ENCODE measurements around the gene BYSL.
A peak's percentile ranks its signal among the peaks of the same experiment; 100 is the strongest.

Gene BYSL

DNA sequence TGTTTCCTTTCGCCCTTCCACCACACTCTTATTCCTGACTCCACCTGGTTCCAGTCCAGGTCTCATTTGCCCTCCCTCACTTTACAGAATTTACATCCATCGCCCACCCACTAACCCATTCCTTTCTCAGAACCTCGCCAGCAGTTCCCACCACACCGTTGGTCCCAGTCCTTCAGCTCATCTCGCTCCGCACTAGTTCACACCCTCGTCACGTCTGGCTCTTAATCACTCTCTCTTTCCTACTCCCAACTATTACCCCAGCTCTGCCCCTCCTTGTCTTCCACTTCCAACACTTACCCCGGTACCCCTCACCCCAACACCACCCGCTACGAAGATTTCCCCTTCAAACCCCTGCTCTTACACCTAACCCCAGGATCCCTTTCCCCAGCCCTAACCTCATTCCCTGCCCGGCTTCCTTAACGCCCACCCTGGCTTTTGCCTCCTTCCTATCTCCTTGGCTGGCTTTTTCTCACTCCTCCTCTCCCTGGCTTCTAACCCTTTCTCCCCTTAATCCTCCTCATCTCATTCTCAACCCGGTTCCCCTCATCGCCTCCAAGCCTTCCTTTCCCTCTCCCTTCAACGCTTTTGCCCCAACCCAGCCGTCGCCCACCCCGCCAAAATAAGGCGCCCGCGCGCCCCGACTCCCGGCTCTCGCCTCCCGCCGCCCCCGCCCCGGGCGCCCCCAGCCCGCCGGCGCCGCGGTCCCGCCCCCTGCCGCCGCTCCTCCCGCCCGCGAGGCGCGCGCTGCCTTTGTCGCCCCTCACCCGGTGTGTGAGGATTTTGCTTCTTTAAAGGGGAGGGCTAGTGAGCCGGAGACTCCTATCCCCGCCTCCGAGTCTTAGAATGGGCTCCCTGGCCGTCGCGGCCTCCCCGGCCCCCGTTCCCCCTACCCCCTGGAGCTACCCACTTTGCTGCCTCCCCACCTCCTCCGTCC lies 26.7 kb upstream of the BYSL start:
- Histone ChIP-seq H3K4me2 (ENCODE audit: low read length) (peak overlapping the region; percentile 99), H3K4me3 (ENCODE audit: low read length) (peak overlapping the region; percentile 93), H3K9me2 (replicated peaks; ENCODE audit: control insufficient read depth, low read length) (no peaks in the 10 kb centered on the region), H3F3A (ENCODE audit: control insufficient read depth, insufficient read depth) (peaks cover 3% of the 10 kb centered on the region; the same call in 1 of the 2 replicates), H3K27me3 (ENCODE audit: control insufficient read depth, low read length) (no peaks in the 10 kb centered on the region), H3K4me1 (ENCODE audit: control insufficient read depth, low read length) (peaks cover 31% of the 10 kb centered on the region), H3K9me3 (ENCODE audit: control insufficient read depth, insufficient read depth, low read length) (no peaks in the 10 kb centered on the region), H3K27ac (ENCODE audit: low read depth, low read length) (no peak overlapping the region), H3K79me2 (ENCODE audit: control insufficient read depth, low read length) (peaks cover 34% of the 10 kb centered on the region), H3K36me3 (ENCODE audit: control insufficient read depth, low read length) (no peaks in the 10 kb centered on the region), H4K20me1 (ENCODE audit: control insufficient read depth, insufficient read depth, low read depth, low read length) (no peaks in the 10 kb centered on the region)
- TF ChIP-seq, protein P1, sequence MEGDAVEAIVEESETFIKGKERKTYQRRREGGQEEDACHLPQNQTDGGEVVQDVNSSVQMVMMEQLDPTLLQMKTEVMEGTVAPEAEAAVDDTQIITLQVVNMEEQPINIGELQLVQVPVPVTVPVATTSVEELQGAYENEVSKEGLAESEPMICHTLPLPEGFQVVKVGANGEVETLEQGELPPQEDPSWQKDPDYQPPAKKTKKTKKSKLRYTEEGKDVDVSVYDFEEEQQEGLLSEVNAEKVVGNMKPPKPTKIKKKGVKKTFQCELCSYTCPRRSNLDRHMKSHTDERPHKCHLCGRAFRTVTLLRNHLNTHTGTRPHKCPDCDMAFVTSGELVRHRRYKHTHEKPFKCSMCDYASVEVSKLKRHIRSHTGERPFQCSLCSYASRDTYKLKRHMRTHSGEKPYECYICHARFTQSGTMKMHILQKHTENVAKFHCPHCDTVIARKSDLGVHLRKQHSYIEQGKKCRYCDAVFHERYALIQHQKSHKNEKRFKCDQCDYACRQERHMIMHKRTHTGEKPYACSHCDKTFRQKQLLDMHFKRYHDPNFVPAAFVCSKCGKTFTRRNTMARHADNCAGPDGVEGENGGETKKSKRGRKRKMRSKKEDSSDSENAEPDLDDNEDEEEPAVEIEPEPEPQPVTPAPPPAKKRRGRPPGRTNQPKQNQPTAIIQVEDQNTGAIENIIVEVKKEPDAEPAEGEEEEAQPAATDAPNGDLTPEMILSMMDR (IDR thresholded peaks at IDR 0.05; ENCODE audit: low read depth, low read length, poor library complexity, severe bottlenecking), result no peak
- TF ChIP-seq EZH2phosphoT487 (IDR thresholded peaks at IDR 0.05; ENCODE audit: borderline replicate concordance, low read length), result no peak

DNA sequence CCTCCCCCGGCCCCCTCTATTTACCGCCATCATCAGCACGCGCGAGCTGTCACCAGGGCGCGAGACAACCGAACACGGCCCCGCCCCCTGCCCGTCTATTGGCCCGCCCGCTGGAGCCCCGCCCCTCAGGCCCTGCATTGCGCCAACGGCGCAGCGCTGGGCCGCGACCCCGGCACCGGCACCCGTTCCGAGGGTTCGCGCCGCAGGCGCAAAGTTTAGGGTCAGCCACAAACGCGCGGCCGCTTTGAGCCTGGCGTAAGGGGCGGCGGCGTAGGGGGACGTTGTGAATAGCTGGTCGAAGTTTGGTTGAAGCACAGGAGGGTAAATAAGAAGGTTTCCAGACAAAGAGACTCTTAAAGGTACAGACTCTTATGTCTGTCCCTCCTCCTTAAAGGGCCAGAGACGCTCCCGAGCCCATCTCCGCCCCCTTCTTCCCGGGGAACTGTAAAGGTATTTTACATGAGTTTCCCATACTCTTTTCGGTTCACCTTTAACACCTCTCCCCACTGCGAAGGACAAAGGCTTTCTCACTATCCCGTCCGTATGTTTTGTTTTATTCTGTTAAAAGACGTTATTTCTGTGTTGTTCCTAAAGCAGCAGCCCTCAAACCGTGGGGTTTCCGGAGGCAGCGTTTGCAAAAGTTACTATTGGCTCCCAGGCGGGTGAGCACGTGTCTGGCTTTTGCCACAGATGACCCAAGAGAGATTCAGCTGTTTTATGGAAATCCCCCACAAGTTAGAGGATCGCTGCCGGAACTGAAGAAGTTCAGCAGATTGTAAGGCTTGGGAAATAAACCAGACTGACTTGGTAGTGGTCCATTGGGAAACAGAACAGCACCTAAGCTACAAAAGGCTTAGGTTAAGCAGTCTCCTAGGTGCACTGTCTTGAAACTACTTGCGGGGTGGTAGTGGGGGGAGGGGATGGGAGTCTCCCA lies 25.7 kb upstream of the BYSL start, which contains the start of gene USP49:
Gene USP49 (minus strand): TSS at position 76 of the 934 bp plus-strand sequence. CDS start 88,392 bp downstream, outside the sequence.
- H4K20me1 ChIP-seq (ENCODE audit: control insufficient read depth, insufficient read depth, low read depth, low read length), result no peaks in the 10 kb centered on the region
- peaks cover 3% of the 10 kb centered on the region for H3K36me3 ChIP-seq (ENCODE audit: control insufficient read depth, low read length)
- no peaks in the 10 kb centered on the region for H3K9me2 ChIP-seq (replicated peaks; ENCODE audit: control insufficient read depth, low read length)
- peak within 1 kb of the TSS; percentile 99 for H3K4me2 ChIP-seq (ENCODE audit: low read length)
- TF ChIP-seq, protein P1 (IDR thresholded peaks at IDR 0.05; ENCODE audit: low read depth, low read length, poor library complexity, severe bottlenecking), result no peak
- no peak for TF ChIP-seq EZH2phosphoT487 (IDR thresholded peaks at IDR 0.05; ENCODE audit: borderline replicate concordance, low read length)
- H3F3A ChIP-seq (ENCODE audit: control insufficient read depth, insufficient read depth), result peaks cover 3% of the 10 kb centered on the region; the same call in 1 of the 2 replicates
- H3K27me3 ChIP-seq (ENCODE audit: control insufficient read depth, low read length), result no peaks in the 10 kb centered on the region
- H3K27ac ChIP-seq (ENCODE audit: low read depth, low read length), result peak within 1 kb of the TSS; percentile 83
- peaks cover 34% of the 10 kb centered on the region for H3K79me2 ChIP-seq (ENCODE audit: control insufficient read depth, low read length)
- H3K4me3 ChIP-seq (ENCODE audit: low read length), result peak within 1 kb of the TSS; percentile 93
- H3K4me1 ChIP-seq (ENCODE audit: control insufficient read depth, low read length), result peaks cover 31% of the 10 kb centered on the region
- no peaks in the 10 kb centered on the region for H3K9me3 ChIP-seq (ENCODE audit: control insufficient read depth, insufficient read depth, low read length)

DNA sequence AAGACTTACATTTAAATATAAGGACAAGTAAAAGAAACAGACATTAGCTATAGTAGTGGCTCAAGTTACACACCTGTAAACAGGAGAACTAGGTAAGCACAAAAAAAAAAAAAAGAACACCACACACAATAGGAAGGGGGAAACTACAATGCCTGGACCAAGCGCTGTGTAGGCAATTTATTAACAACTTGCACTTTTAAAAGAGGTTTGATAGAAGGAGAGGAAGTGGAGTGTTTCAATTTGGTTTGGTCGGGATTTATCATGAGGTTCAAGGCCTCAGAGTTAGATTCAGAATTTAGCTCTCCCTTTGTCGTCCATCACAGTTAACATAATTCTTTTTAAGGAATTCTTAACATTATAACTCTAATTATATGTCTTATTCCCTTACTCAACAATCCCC lies 25.0 kb upstream of the BYSL start:
- Histone ChIP-seq H3K27ac (ENCODE audit: low read depth, low read length) (peak overlapping the region; percentile 83), H4K20me1 (ENCODE audit: control insufficient read depth, insufficient read depth, low read depth, low read length) (no peaks in the 10 kb centered on the region), H3K9me2 (replicated peaks; ENCODE audit: control insufficient read depth, low read length) (no peaks in the 10 kb centered on the region), H3K4me3 (ENCODE audit: low read length) (peak overlapping the region; percentile 93), H3F3A (ENCODE audit: control insufficient read depth, insufficient read depth) (peaks cover 3% of the 10 kb centered on the region; the same call in 1 of the 2 replicates), H3K4me1 (ENCODE audit: control insufficient read depth, low read length) (peaks cover 31% of the 10 kb centered on the region), H3K36me3 (ENCODE audit: control insufficient read depth, low read length) (peaks cover 10% of the 10 kb centered on the region), H3K9me3 (ENCODE audit: control insufficient read depth, insufficient read depth, low read length) (no peaks in the 10 kb centered on the region), H3K79me2 (ENCODE audit: control insufficient read depth, low read length) (peaks cover 29% of the 10 kb centered on the region), H3K4me2 (ENCODE audit: low read length) (peak overlapping the region; percentile 99), H3K27me3 (ENCODE audit: control insufficient read depth, low read length) (no peaks in the 10 kb centered on the region)
- TF ChIP-seq, protein P1 (IDR thresholded peaks at IDR 0.05; ENCODE audit: low read depth, low read length, poor library complexity, severe bottlenecking), result no peak
- TF ChIP-seq EZH2phosphoT487 (IDR thresholded peaks at IDR 0.05; ENCODE audit: borderline replicate concordance, low read length), result no peak
